ENCODE results near the gene NPAT. TPM values are rescaled to one million over a fixed set of nuclear protein-coding genes. Genes with fewer than 3 reads are reported as not detected.
"Not testable (repeated sequence)": the region's sequence is repeated elsewhere in the genome, so short reads cannot be mapped to it uniquely, and the experiment has no call there.

Gene NPAT
- total RNA-seq, 1 donor from 2014 or later, result 11.9 TPM

- no peak for DNase-seq (ENCODE audit: low read depth in 2 of 2)
These were observed 61.4 kb downstream of the NPAT start for GRCh38 chr11:108160970-108161566.

GRCh38 chr11:108154591-108154990, 67.8 kb downstream of the NPAT start:
- no peak for DNase-seq (ENCODE audit: low read depth in 2 of 2)

- no peak for DNase-seq (ENCODE audit: low read depth in 2 of 2)
These were observed 73.9 kb downstream of the NPAT start for GRCh38 chr11:108148556-108148955.

- DNase-seq (ENCODE audit: low read depth in 2 of 2), result no peak
These were observed 75.3 kb downstream of the NPAT start for GRCh38 chr11:108147150-108147549.

GRCh38 chr11:108144615-108145014, 77.8 kb downstream of the NPAT start:
- DNase-seq (ENCODE audit: low read depth in 2 of 2), result no peak

GRCh38 chr11:108142304-108142703, 80.1 kb downstream of the NPAT start:
- no peak for DNase-seq (ENCODE audit: low read depth in 2 of 2)

DNA sequence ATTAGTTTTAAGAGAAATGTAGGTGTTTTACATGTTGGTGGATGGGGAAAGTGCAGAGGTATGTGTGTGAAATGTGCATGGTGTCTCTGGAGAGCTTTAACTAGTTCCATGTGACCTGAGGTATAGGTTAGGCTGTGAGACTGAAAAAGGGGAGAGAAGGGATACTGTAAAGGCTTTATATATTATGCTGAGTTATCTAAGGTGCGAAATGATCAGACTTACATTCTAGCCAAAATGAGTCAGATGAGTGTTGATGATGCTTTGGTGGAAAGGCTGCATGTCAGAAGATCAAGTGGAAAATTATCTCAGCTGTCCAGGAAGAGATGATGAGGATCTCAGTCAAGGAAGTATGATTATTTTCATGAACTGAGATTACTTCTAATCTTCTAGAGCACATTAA, 85.2 kb downstream of the NPAT start:
- no peak for DNase-seq (ENCODE audit: low read depth in 2 of 2)

- peak in 1 of 2 donors; percentile 30 for DNase-seq (ENCODE audit: low read depth in 2 of 2)
These were observed 86.4 kb downstream of the NPAT start for GRCh38 chr11:108135845-108136544.

DNA sequence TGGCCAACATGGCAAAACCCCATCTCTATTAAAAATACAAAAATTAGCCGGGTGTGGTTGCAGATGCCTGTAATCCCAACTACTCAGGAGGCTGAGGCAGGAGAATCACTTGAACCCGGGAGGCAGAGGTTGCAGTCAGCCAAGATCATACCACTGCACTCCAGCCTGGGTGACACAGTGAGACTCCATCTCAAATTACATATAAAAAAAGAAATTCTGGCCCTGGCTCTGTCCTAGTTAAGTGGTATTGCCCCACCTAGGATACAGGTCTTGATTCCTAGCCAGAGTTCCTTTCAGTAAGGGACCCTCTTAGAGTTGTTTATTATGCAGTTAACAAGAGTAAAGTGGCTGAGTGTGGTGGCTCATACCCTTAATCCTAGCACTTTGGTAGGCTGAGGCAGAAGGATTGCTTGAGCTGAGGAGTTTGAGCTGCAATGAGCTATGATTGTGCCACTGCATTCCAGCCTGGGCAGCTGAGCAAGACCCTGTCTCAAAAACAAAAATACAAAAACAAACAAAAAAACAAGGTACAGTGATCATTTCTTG, 89.4 kb downstream of the NPAT start:
- not testable (repeated sequence) for DNase-seq (ENCODE audit: low read depth in 2 of 2)

DNA sequence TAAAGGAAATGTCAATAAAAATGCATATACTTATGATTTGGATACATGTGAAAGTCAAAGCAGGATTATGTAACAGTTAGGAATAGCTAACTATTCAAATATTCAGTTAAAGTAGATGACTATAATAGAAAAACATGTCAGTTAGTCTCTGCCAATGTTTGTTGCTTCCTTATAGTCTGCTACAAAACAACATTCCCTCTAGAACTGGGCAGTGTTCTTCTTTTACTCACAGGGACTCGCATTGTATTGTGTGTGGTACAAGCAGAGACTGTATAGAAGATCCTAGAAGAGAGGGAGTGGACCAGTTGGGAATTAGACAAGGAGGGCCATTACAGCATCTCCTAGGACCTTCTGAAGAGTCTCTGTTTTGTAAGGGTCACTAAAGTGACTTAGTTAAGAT, 90.4 kb downstream of the NPAT start:
- no peak for DNase-seq (ENCODE audit: low read depth in 2 of 2)

GRCh38 chr11:108128772-108129171, 93.7 kb downstream of the NPAT start:
- no peak for DNase-seq (ENCODE audit: low read depth in 2 of 2)

GRCh38 chr11:108125096-108125495, 97.3 kb downstream of the NPAT start:
- no peak for DNase-seq (ENCODE audit: low read depth in 2 of 2)

GRCh38 chr11:108122166-108122628, 100.2 kb downstream of the NPAT start:
- peak; percentile 14 to 59 for DNase-seq (ENCODE audit: low read depth in 2 of 2)

DNA sequence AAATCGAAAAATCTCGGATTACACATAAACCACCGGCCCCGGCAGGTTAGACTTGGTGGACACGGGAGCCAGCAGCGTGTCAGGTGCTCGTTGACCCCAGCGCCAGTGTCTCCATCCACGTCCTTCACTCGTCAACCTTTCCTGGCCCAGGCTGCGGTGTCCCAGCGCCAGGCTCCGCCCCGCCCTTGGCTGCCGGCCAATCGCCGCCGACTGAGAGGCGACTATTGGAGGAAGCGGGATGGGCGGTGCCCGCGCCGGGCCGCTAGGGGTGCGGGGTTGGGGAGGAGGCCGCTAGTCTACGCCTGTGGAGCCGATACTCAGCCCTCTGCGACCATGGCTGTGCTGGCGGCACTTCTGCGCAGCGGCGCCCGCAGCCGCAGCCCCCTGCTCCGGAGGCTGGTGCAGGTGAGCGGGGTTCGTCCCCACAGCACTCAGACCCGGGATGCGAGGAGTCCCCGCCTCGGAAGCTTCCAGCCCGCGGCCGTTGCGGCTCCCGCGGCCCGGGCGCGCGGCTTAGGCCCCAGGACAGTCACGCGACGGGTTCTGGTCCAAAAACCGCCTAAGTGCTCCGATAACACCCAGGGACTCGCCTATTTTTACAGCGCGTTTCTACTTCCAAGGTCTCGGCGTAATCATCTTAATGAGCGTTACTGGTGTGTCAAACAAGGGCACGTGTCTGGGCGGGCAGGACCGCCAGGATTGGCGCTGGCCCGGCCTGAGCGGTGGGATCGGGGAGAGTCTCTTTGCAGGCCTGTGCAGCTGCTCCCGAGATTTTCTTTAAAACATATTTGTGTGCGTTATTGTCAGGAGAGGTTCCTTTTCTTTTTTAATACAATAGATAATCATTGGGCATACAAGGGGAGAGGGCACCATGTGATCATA, 100.9 kb downstream of the NPAT start, which contains the start of gene ACAT1:
Gene ACAT1, plus strand, starts transcription at position 294 of the 882 bp plus-strand sequence. Its CDS starts 40 bp downstream, at position 334.
- peak; percentile 91 to 95 for DNase-seq (ENCODE audit: low read depth in 2 of 2)

GRCh38 chr11:108120936-108121273, 101.5 kb downstream of the NPAT start:
- DNase-seq (ENCODE audit: low read depth in 2 of 2), result not testable (repeated sequence)

DNA sequence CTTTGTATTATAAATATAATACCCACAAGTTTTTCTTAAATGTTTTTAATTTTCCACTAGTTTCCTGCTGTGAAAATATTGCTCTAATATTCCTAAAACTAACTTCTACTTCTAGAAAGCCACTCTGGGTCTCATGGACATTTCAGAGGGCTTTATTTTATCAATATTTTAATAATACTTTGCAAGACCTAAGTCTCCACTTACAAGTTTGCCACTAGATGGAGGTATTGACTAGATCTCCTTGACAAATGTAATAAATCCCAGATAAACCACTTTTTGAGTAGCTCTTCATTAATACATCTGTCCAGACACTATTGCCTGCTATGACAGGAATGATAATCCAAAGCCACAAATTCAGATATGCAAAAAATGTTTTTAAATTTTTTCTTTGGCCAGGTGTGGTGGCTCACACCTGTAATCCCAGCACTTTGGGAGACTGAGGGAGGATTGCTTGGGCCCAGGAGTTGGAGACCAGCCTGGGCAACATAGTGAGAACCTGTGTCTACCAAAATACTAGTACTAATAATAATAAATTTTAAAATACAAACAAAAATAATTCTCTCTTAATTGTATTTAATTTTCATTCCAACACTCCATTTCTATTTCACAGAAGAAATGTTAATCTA, 104.6 kb downstream of the NPAT start:
- peak; percentile 59 to 72 for DNase-seq (ENCODE audit: low read depth in 2 of 2)

DNA sequence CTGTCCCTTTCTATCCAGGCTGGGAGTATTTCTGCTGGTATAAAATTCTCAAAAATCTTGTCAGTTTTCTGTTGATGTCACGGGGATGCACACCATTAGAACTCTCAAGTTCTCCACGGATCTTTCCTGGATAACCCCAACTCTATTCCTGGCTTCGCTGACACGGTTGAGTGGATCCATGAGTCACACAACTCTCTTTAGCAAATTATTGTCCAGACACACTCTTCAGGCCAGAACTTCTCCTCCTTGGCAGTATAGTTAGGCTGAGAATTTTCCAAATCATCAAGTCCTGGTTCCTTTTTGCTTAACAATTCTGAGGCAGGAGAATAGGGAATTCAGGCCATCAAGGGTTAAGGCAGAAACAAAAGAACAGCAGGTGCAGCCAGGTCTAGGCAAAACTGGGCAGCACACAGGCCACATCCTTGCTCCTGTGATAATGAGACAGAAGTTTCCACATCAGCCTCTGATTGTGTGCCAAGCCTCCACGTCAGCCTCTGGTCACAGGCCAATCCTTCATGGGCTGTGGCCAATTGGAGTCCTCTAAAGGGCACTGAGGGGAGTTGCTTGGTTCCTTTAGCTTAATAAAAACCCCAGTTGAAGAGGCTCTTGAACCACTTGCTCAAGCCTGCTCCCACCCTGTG, 106.8 kb downstream of the NPAT start:
- DNase-seq (ENCODE audit: low read depth in 2 of 2), result peak; percentile 88 to 92

DNA sequence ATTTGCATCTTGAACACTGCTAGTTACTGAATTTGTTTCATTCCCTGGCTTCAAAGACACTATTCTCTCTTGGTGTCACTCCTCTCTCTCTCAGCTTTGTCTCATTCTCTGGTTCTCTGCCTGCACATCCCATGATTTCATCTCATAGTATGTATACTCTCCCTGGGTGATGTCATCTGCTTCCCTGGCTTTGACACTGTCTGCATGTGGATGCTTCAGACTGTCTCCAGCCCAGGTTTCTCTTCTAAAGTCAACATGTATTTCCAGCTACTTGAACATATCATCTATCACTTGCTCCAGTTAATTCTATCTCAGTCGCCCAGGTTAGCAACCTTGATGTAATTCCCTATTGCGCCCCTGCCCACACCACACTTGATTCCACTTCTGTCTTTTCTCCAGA, 110.4 kb downstream of the NPAT start:
- no peak for DNase-seq (ENCODE audit: low read depth in 2 of 2)

DNA sequence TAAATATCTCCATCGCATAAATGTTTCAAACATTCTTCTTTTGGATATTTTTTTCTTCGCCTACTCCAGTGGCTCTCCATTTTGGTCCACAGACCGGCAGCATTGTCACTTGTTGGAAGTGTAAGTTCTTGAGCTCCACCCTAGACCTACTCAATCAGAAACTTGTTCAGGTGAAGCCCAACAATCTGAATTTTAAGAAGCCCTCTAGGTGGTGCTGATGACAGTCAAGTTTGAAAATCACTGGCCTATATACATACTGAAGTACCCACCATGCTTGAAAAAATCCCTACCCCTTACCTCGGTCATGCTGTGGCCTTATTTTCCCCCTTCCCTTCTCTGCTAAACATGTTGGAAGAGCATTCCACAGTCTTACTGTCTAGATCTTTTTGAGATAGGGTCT, 111.3 kb downstream of the NPAT start:
- DNase-seq (ENCODE audit: low read depth in 2 of 2), result no peak

Data from dermis microvascular lymphatic vessel endothelial cell (primary cell).